GM18951 (cell line): ENCODE data around the gene ACSM5.

Experiments used
- POLR2A ChIP-seq: IDR thresholded peaks from 4 replicates; pipeline ENCODE4 v1.6.1; 2011; ENCODE audit warnings: mild to moderate bottlenecking; ENCODE audit not compliant: insufficient read length, insufficient read depth; ENCODE audit errors: extremely low read depth
- in situ Hi-C: fragments of 300-500 bp; cut with MboI; formaldehyde crosslinking; loops from one replicate; pipeline ENCODE4 v1.12.0; 2022; ENCODE audit warnings: low sequenced_read_pairs, mixed read lengths, inconsistent platforms; ENCODE audit not compliant: unreplicated experiment

The ACSM5 gene, protein sequence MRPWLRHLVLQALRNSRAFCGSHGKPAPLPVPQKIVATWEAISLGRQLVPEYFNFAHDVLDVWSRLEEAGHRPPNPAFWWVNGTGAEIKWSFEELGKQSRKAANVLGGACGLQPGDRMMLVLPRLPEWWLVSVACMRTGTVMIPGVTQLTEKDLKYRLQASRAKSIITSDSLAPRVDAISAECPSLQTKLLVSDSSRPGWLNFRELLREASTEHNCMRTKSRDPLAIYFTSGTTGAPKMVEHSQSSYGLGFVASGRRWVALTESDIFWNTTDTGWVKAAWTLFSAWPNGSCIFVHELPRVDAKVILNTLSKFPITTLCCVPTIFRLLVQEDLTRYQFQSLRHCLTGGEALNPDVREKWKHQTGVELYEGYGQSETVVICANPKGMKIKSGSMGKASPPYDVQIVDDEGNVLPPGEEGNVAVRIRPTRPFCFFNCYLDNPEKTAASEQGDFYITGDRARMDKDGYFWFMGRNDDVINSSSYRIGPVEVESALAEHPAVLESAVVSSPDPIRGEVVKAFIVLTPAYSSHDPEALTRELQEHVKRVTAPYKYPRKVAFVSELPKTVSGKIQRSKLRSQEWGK

DNA sequence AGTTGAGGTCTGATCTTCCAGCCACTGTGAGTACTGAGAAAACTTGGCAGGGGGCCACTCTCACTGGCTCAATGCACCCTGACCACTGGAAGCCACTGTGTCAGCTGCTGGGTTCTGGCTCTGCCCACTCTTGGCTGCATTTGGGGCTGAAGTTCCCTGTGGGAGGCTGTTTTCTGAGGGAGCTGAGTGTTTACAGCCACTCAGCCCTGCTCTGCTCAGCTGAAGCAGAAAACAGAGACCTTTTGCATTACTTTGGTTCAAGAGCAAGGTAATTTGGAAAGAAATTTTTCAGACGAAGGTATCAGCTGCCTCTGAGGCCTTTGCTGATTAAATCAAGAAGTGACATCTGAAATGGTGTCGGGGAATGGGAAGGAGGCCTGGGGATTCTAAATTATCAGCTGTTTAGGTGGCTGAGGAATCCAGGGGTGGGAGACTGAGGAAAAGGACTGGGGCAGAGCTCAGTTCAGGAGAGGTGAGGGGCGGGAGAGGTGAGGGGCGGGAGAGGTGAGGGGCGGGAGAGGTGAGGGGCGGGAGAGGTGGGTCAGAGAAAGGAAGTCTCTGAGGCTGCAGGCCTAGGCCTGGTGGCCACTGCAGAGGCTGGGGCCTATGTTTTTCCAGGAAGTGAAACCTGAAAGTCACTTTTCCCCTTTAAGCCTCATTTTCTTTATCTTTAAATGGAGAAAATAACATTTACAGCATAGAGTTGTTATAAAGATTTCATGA is at the start of gene ACSM5:
Gene ACSM5, plus strand, starts transcription at position 137 of the 723 bp plus-strand sequence. CDS start 1,951 bp downstream, outside the sequence.
- in situ Hi-C loops, result no loop called here
- no peak for TF ChIP-seq POLR2A

DNA sequence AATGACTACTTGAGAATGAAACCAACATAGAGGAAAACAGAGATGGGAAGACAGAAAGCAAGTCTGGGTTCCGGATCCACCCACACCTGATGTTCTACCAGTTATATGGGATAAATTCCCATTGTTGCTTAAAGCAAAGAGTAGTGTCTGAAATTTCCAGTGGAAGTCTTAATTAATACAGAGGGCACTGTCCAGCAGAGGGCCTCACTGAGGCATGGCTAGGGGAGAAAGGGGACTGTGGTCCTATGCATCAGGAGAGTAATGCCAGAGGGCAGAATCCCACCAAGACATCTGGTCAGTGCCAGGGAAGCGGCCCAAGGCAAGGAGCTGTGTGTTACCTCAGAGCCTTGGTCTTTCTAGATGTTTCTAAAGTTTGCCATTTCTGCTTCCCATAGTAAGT is 49.3 kb upstream of the ACSM5 start:
- in situ Hi-C loops, result no loop called here
- TF ChIP-seq POLR2A, result no peak

DNA sequence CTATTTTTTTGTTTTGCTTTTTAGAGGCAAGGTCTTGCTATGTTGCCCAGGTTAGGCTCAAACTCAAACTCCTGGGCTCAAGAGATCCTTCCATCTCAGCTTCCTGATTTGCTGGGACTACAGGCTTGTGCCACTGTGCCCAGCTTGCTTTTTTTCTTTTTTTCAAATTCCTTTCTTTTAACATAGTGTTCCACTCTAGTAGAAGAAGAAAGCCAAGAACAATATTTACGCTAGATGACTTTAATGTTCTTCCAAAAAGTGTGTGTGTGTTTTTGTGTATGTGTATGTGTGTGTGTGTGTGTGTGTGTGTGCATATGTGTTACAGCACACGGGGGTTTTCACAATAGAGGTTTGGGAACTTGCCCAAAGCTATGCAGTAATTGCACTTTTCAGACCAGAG is 46.1 kb upstream of the ACSM5 start:
- in situ Hi-C loops, result no loop called here
- no peak for TF ChIP-seq POLR2A

DNA sequence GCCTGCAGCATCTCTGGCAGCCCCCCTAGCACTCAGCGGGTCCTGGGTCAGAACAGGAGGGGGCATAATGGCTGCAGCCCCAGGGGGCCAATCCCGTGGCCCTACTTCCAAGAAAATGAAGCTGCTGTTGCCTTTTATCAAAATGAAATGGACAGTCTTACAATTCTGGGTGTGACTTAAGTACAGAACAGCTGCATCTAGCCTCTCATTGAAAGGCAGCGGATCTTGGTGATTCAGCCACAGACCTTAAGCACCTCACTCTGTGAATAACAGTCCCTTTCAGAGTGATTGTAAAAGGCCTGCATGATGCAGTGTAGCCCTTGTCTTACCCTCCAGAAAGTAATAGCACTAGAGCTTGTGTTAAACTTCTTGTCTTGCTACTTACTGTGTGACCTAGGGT is 45.3 kb upstream of the ACSM5 start:
- no peak for TF ChIP-seq POLR2A
- in situ Hi-C loops, result no loop called here

DNA sequence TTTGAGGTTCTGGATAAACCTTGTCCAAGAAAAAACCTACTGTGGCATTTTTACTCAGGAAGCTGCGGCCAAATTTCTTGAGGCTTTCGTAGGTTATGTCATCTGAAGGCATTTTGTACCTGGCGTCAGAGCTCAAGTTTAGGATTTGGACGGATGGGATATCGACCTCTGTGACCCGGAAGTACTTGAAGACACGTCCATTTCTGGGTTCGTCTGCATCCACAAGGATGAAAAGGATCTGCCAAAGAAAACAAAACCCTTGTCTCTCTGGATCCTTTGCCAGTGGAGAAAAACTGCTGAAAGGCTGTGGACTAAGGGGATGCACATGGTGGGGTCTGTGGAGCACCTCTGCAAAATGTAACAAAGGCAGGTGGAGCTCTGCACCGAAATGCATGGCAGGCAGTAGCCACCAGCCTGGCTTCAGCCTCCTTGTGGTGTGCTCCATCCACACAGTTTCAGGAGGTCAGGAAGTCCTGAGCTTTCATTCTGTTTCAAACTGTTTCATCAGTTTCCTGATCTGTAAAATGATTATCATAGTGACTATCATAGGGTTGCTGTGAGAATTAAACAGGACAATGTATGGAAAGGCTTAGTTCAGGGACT is 39.8 kb upstream of the ACSM5 start:
- TF ChIP-seq POLR2A, result no peak
- in situ Hi-C loops, result no loop called here

DNA sequence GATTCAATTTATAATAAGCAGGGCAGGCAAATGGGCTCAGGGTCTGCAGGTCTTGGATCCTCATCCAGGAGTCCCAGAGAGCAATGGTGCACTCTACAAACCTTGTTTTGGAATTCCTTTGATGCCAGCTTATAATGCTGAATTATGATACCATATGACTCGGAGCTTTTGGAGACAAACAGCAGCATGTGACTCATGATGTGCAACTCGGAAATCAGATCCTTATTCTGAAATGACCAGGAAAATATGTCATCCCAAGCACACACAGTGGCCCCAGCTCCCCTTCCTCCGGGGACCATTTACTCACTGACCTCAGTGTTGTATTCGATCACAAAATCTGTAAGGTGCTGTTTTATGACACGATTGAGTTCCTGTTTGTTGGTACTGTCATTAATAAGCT is 36.6 kb upstream of the ACSM5 start:
- no peak for TF ChIP-seq POLR2A
- in situ Hi-C loops, result no loop called here

DNA sequence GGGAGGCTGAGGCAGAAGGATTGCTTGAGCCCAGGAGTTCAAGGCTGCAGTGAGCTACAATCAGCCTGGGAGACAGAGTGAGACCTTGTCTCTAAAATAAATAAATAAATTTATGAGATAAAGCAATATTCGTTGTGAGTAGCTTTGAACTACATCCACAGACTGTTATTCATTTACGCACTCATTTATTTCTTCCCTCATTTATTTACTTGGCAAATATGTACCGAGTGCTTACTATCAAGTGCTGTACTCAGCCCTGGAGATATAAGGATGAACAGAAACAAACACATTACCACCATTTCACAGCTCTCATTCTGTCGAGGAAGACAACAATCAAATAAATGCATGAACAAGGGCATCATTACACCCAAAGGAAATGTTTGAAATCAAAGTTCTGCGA is 32.2 kb upstream of the ACSM5 start:
- no peak for TF ChIP-seq POLR2A
- in situ Hi-C loops, result loop anchor here (25.0 kb wide), 1 partner anchor 465 kb away; no protein-coding TSS in a partner anchor

DNA sequence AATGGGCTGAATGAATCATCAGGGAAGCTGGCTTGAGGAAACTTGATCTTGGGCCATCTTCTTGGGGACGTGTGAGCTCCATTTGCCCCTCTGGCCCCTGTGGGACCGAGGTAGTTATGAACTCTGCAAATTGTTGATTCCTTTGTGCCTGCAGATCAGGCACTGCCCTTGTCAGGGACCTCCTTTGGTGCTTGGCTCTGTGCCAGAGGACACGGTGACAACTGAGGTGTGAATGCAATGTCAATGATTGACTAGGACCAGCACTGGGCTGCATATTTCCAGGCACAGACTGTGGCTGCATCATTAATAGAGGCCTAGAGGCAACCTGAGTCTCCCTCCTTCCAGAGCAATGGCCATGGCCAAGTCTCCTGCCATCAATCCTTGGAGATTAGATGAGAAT is 28.6 kb upstream of the ACSM5 start:
- in situ Hi-C loops, result loop anchor here (25.0 kb wide), 1 partner anchor 468 kb away; no protein-coding TSS in a partner anchor
- no peak for TF ChIP-seq POLR2A

DNA sequence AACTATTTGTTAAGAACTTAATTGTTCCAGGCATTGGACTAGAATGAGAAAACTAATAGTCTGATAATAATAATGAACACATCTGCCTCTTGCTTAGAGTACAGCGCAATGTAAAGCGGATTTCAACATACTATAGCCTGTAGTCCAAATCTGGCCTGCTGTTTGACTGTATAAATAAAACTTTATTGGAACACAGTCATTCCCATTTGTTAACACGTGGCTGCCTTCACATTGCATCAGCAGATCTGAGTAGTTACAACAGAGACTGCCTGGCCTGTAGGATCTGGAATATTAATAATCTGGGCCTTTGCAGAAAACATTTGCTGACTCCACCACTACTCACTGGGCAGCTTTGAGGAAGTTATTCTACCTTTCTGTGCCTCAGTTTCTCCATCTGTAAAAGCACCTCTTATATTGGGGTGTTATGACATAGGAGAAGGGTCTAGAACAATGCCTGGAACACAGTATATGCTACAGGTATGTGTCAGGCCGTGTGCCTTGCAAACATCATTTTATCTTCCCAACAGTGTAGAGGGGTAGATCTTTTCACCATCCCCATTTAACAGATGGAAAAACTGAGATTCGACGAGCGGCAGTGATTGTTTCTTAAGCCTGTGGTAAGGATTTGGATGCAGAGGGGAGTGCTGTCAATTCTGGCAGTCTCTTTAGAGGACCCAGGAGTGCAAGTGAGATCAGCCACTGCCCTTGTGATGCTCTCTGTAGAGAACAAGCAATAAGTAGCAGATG is 27.0 kb upstream of the ACSM5 start:
- in situ Hi-C loops, result loop anchor here (25.0 kb wide), 1 partner anchor 470 kb away; no protein-coding TSS in a partner anchor

DNA sequence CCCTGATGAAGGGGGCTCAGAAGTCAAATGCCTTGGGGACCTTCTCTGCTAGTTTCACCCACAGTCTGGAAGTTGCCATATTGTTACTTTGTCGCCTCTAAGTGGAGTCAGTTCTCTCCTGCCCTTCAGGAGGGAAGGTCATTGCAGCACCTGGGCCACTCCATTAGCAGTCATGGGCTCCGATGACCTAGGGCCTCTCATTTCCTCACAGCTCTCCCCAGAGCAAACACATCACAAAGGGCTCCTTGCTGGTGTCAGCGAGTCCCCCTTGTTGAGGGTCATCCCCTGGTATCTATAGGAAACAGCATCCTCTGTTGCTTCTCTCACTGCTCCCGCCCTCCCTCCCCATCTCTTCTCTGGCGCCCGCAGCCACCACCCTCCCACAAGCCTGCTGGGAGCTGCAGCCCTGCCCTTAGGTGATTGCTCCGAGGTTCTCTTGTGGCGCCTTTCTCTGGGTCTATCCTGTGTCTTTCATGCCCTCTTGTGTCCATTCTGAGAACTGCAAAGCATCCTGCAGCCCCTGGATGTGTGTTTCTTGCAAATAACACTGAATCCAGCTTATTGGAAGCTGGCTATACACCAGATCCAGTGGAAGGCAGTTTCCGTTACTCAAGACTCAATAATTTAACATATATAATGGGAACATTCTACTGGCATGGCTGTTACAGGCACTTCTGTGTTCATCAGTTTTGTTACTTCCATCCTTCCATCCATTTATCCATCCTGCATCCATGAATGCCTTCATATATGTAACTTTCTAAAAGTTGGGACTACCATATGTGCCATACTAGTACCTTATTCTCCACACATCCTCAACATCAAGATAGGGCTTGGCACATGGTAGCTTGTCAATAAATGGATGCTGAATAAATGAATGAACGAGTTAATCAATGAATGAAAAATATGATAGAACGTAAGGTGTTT is 26.0 kb upstream of the ACSM5 start:
- in situ Hi-C loops, result loop anchor here (25.0 kb wide), 1 partner anchor 471 kb away; no protein-coding TSS in a partner anchor
- no peak for TF ChIP-seq POLR2A

More for the DNA sequence above, 27.0 kb upstream of the ACSM5 start:
- no peak for TF ChIP-seq POLR2A
